HFFc6 (cell line): ENCODE measurements around the gene NAALADL2. TPM values are rescaled to one million over a fixed set of nuclear protein-coding genes. Genes with fewer than 3 reads are reported as not detected.

ENCODE experiments used
- DNase-seq: peaks from one replicate; pipeline ENCODE4 v3.0.0-alpha.2; 2018
- H3K27ac Mint-ChIP-seq: 2 replicates; pipeline ENCODE4 v1.8.0; 2020; ENCODE audit warnings: mild to moderate bottlenecking, mixed read lengths
- H3K27me3 Mint-ChIP-seq: 2 replicates; pipeline ENCODE4 v1.8.0; 2021; ENCODE audit warnings: mild to moderate bottlenecking, moderate library complexity, mixed read lengths; ENCODE audit not compliant: insufficient read depth
- H3K36me3 Mint-ChIP-seq: 2 replicates; pipeline ENCODE4 v1.8.0; 2021; ENCODE audit warnings: low read depth, mixed read lengths
- H3K4me1 Mint-ChIP-seq: 2 replicates; pipeline ENCODE4 v1.8.0; 2020; ENCODE audit warnings: low read depth, mixed read lengths
- H3K4me3 Mint-ChIP-seq: 2 replicates; pipeline ENCODE4 v1.8.0; 2020; ENCODE audit warnings: mild to moderate bottlenecking, moderate library complexity, mixed read lengths
- H3K9me3 Mint-ChIP-seq: 2 replicates; pipeline ENCODE4 v1.8.0; 2020; ENCODE audit warnings: mild to moderate bottlenecking, mixed read lengths
- CTCF ChIP-seq: fragments of 200-600 bp; sonication (generic); IDR thresholded peaks from 2 replicates; pipeline ENCODE4 v1.5.0; 2021; ENCODE audit warnings: antibody characterized with exemption, mild to moderate bottlenecking
- long read RNA-seq: library from polyadenylated mRNA; unstranded; transcript quantifications from one replicate; pipeline ENCODE4 v2.0.0, GENCODE V29; 2019
- total RNA-seq, 6 experiments: library from RNA; stranded (reverse); fragmentation: NEBNext Ultra II Directional; extraction: Animal tissue kit (Norgen Biotek cat#: 25700); gene quantifications; 2 replicates in 1 of 6; 3 replicates in 5 of 6; pipeline ENCODE4 v1.2.3, GENCODE V29; 2021

The NAALADL2 gene
- 10 to 100 TPM; 12.0 to 15.2 (median 12.3) TPM for total RNA-seq
- long read RNA-seq, partial matches to known transcripts: 1 of 19 reads
- long read RNA-seq, other reads (novel, unspliced or antisense): 17 of 19 reads

GRCh38 chr3:174859114-174859735 lies at the start of gene NAALADL2:
Gene NAALADL2, plus strand, starts transcription at chr3:174859334.
- TF ChIP-seq CTCF: no peak
- Mint-ChIP-seq H3K9me3 (no peaks in the 10 kb centered on the region), H3K27ac (no peak within 1 kb of the TSS), H3K4me1 (peaks cover 30% of the 10 kb centered on the region), H3K27me3 (no peaks in the 10 kb centered on the region; the same call in 1 of the 2 replicates), H3K36me3 (no peaks in the 10 kb centered on the region), H3K4me3 (no peak within 1 kb of the TSS)
- DNase-seq: no peak

- no peaks in the 10 kb centered on the region; the same call in 1 of the 2 replicates for H3K27me3 Mint-ChIP-seq
- H3K36me3 Mint-ChIP-seq: peaks cover 8% of the 10 kb centered on the region; the same call in 1 of the 2 replicates
- no peak for TF ChIP-seq CTCF
- H3K4me3 Mint-ChIP-seq: no peak overlapping the region
- H3K27ac Mint-ChIP-seq: no peak overlapping the region
- DNase-seq: no peak
- no peaks in the 10 kb centered on the region for H3K4me1 Mint-ChIP-seq
- peaks cover 10% of the 10 kb centered on the region for H3K9me3 Mint-ChIP-seq
Measured at GRCh38 chr3:174810254-174810653, 48.9 kb upstream of the NAALADL2 start.

GRCh38 chr3:174812172-174812862 lies 46.8 kb upstream of the NAALADL2 start:
- Mint-ChIP-seq H3K36me3 (peaks cover 8% of the 10 kb centered on the region; the same call in 1 of the 2 replicates), H3K27ac (no peak overlapping the region)
- TF ChIP-seq CTCF: no peak

GRCh38 chr3:174815750-174816149 lies 43.4 kb upstream of the NAALADL2 start:
- peaks cover 2% of the 10 kb centered on the region; the same call in 1 of the 2 replicates for H3K36me3 Mint-ChIP-seq
- no peaks in the 10 kb centered on the region for H3K4me1 Mint-ChIP-seq
- no peak overlapping the region for H3K27ac Mint-ChIP-seq
- no peak overlapping the region for H3K4me3 Mint-ChIP-seq
- H3K9me3 Mint-ChIP-seq: peaks cover under 1% of the 10 kb centered on the region
- TF ChIP-seq CTCF: no peak
- peaks cover 2% of the 10 kb centered on the region; the same call in 1 of the 2 replicates for H3K27me3 Mint-ChIP-seq
- DNase-seq: no peak

More at GRCh38 chr3:174812172-174812862, 46.8 kb upstream of the NAALADL2 start:
- no peak overlapping the region for H3K4me3 Mint-ChIP-seq
- peaks cover 2% of the 10 kb centered on the region; the same call in 1 of the 2 replicates for H3K27me3 Mint-ChIP-seq
- H3K9me3 Mint-ChIP-seq: peaks cover 10% of the 10 kb centered on the region
- no peak for DNase-seq
- H3K4me1 Mint-ChIP-seq: no peaks in the 10 kb centered on the region

GRCh38 chr3:174820885-174821284 lies 38.2 kb upstream of the NAALADL2 start:
- Mint-ChIP-seq H3K36me3 (no peaks in the 10 kb centered on the region), H3K4me3 (no peak overlapping the region), H3K27ac (no peak overlapping the region), H3K4me1 (no peaks in the 10 kb centered on the region), H3K27me3 (peaks cover 2% of the 10 kb centered on the region; the same call in 1 of the 2 replicates), H3K9me3 (no peaks in the 10 kb centered on the region; the same call in 1 of the 2 replicates)
- TF ChIP-seq CTCF: no peak
- DNase-seq: no peak
